Measurements from ENCODE around the gene SPRR1B. TPM values are rescaled to one million over a fixed set of nuclear protein-coding genes. Genes with fewer than 3 reads are reported as not detected.

The SPRR1B gene
- total and polyA plus RNA-seq, 2 donors (not counting 1 experiment from before 2014, with no cell fraction given) = not detected

DNA sequence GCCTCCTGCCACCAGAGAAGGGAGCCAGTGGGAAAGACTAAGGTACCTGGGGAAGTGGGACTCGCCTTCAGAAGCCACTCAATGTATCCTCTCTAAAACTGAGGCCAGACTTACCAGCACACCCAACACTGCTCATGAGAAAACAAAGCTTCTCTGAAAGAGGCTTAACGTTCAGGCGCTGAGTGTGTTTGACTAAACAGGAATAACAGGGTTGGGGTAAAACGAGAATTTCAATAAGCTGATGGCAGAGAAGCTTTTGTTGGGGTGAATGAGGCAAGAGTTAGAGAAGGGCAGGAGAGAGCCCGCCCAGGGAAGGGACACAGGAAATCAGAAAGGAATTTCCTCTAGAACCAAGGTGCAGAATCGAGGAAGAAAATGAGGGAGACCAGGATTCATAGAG, 31.2 kb upstream of the SPRR1B start:
- 87% methylated on average over 4 of the region's 6 CpGs for WGBS (ENCODE audit: insufficient coverage)
- H3K27me3 ChIP-seq (replicated peaks in 1 of 4; ENCODE audit: control extremely low read depth in 1 of 4, control insufficient read depth in 3 of 4, insufficient read depth in 4 of 4, low read length in 3 of 4) = peaks cover 0 to 7% (median 0%) of the 10 kb centered on the region in 4 experiments
- H3K9ac ChIP-seq (ENCODE audit: low read length) = no peak overlapping the region
- no peak overlapping the region for H3K4me2 ChIP-seq (replicated peaks; ENCODE audit: low read depth, low read length, poor library complexity, severe bottlenecking)
- DNase-seq = no peak
- TF ChIP-seq EZH2 (IDR thresholded peaks at IDR 0.05; ENCODE audit: borderline replicate concordance, insufficient read depth, low read depth, low read length, poor library complexity, severe bottlenecking) = no peak
- TF ChIP-seq, protein P1, sequence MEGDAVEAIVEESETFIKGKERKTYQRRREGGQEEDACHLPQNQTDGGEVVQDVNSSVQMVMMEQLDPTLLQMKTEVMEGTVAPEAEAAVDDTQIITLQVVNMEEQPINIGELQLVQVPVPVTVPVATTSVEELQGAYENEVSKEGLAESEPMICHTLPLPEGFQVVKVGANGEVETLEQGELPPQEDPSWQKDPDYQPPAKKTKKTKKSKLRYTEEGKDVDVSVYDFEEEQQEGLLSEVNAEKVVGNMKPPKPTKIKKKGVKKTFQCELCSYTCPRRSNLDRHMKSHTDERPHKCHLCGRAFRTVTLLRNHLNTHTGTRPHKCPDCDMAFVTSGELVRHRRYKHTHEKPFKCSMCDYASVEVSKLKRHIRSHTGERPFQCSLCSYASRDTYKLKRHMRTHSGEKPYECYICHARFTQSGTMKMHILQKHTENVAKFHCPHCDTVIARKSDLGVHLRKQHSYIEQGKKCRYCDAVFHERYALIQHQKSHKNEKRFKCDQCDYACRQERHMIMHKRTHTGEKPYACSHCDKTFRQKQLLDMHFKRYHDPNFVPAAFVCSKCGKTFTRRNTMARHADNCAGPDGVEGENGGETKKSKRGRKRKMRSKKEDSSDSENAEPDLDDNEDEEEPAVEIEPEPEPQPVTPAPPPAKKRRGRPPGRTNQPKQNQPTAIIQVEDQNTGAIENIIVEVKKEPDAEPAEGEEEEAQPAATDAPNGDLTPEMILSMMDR (IDR thresholded peaks at IDR 0.05) = no peak
- Mint-ChIP-seq H3K4me1 (no peaks in the 10 kb centered on the region), H3K27me3 (peaks cover 34% of the 10 kb centered on the region), H3K9me3 (ENCODE audit: insufficient read depth) (peaks cover 4% of the 10 kb centered on the region), H3K4me3 (no peak overlapping the region), H3K27ac (no peak overlapping the region)
- H2AFZ ChIP-seq (ENCODE audit: insufficient read depth, low read depth, low read length, poor library complexity, severe bottlenecking) = no peak overlapping the region
- H3K4me3 ChIP-seq (ENCODE audit: control extremely low read depth in 1 of 5, extremely low read depth in 1 of 5, insufficient read depth in 1 of 5, low read depth in 2 of 5, low read length in 4 of 5) = no peak overlapping the region
- intact Hi-C loops (cut with micrococcal nuclease) = no loop called here
- no peak for ATAC-seq (ENCODE audit: low read depth)
- POLR2A ChIA-PET = no interaction called here
- H3K36me3 ChIP-seq (replicated peaks in 1 of 2; ENCODE audit: control extremely low read depth in 1 of 2, control insufficient read depth in 1 of 2, extremely low read depth in 1 of 2, insufficient read depth in 2 of 2, low read length in 1 of 2) = no peaks in the 10 kb centered on the region
- H3K9me3 ChIP-seq (ENCODE audit: control extremely low read depth in 1 of 3, control insufficient read depth in 2 of 3, insufficient read depth in 1 of 3, low read length in 2 of 3) = peaks cover 0 to 3% (median 0%) of the 10 kb centered on the region in 3 donors
- no peak overlapping the region for H3K27ac ChIP-seq (ENCODE audit: low read length in 2 of 2)
- H3K79me2 ChIP-seq (ENCODE audit: control insufficient read depth, insufficient read depth, low read length) = no peaks in the 10 kb centered on the region
- CTCF ChIA-PET = no interaction called here
- H4K20me1 ChIP-seq (ENCODE audit: control insufficient read depth, insufficient read depth, low read length, poor library complexity, severe bottlenecking) = no peaks in the 10 kb centered on the region
- H3K4me1 ChIP-seq (ENCODE audit: control insufficient read depth in 2 of 2, insufficient read depth in 2 of 2, low read length in 2 of 2) = no peaks in the 10 kb centered on the region

DNA sequence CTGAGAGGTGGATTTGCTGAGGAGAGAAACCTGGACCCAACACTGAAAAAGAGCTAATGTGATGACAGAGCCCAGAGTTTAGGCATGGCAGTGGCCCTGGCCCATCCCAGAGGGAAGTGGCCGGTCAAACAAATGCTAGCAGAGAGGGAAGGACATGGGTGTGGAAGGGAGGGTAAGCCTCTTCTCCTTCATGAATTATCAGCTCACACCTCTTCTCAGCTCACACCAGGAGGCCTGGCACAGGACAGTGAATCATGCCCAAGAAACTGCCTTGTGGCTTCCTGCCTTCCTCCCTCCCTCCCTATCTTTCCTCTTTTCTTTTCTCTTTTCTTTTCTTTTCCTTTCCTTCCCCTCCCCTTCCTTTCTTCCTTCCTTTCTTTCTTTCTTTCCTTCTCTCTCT, 30.7 kb upstream of the SPRR1B start:
- H3K79me2 ChIP-seq (ENCODE audit: control insufficient read depth, insufficient read depth, low read length) = no peaks in the 10 kb centered on the region
- peaks cover 0 to 7% (median 0%) of the 10 kb centered on the region in 4 experiments for H3K27me3 ChIP-seq (replicated peaks in 1 of 4; ENCODE audit: control extremely low read depth in 1 of 4, control insufficient read depth in 3 of 4, insufficient read depth in 4 of 4, low read length in 3 of 4)
- no peak overlapping the region for H3K4me3 Mint-ChIP-seq
- no CpG with 5 or more reads among the region's 1 CpG for WGBS (ENCODE audit: insufficient coverage)
- intact Hi-C loops (cut with micrococcal nuclease) = no loop called here
- no peak for ATAC-seq (ENCODE audit: low read depth)
- H3K4me2 ChIP-seq (replicated peaks; ENCODE audit: low read depth, low read length, poor library complexity, severe bottlenecking) = no peak overlapping the region
- H3K4me1 Mint-ChIP-seq = no peaks in the 10 kb centered on the region
- ChIA-PET POLR2A (interaction anchor here (0.6 kb wide), 1 partner anchor 90 kb away, joined by 3 read pairs; no protein-coding TSS in a partner anchor), CTCF (no interaction called here)
- no peak overlapping the region for H2AFZ ChIP-seq (ENCODE audit: insufficient read depth, low read depth, low read length, poor library complexity, severe bottlenecking)
- no peaks in the 10 kb centered on the region for H3K9me3 ChIP-seq (ENCODE audit: control extremely low read depth in 1 of 3, control insufficient read depth in 2 of 3, insufficient read depth in 1 of 3, low read length in 2 of 3)
- H3K4me3 ChIP-seq (ENCODE audit: control extremely low read depth in 1 of 5, extremely low read depth in 1 of 5, insufficient read depth in 1 of 5, low read depth in 2 of 5, low read length in 4 of 5) = no peak overlapping the region
- H3K27me3 Mint-ChIP-seq = peaks cover 33% of the 10 kb centered on the region
- H3K27ac ChIP-seq (ENCODE audit: low read length in 2 of 2) = no peak overlapping the region
- H3K9ac ChIP-seq (ENCODE audit: low read length) = no peak overlapping the region
- TF ChIP-seq EZH2 (IDR thresholded peaks at IDR 0.05; ENCODE audit: borderline replicate concordance, insufficient read depth, low read depth, low read length, poor library complexity, severe bottlenecking) = no peak
- TF ChIP-seq, protein P1 (IDR thresholded peaks at IDR 0.05) = no peak
- no peaks in the 10 kb centered on the region for H4K20me1 ChIP-seq (ENCODE audit: control insufficient read depth, insufficient read depth, low read length, poor library complexity, severe bottlenecking)
- H3K9me3 Mint-ChIP-seq (ENCODE audit: insufficient read depth) = peaks cover 4% of the 10 kb centered on the region
- H3K4me1 ChIP-seq (ENCODE audit: control insufficient read depth in 2 of 2, insufficient read depth in 2 of 2, low read length in 2 of 2) = no peaks in the 10 kb centered on the region
- no peak for DNase-seq
- no peak overlapping the region for H3K27ac Mint-ChIP-seq
- H3K36me3 ChIP-seq (replicated peaks in 1 of 2; ENCODE audit: control extremely low read depth in 1 of 2, control insufficient read depth in 1 of 2, extremely low read depth in 1 of 2, insufficient read depth in 2 of 2, low read length in 1 of 2) = no peaks in the 10 kb centered on the region

Measured in B cell (primary cell).